ENCODE measurements around the gene DMD. TPM values are rescaled to one million over a fixed set of nuclear protein-coding genes. Genes with fewer than 3 reads are reported as not detected.

Gene DMD
- polyA plus RNA-seq, 1 donor from 2014 or later = 21.6 TPM

- Histone ChIP-seq H3K9me3 (ENCODE audit: low read length) (no peaks in the 10 kb centered on the region), H3K79me2 (replicated peaks; ENCODE audit: insufficient read depth, low read length) (no peaks in the 10 kb centered on the region), H4K20me1 (ENCODE audit: insufficient read depth) (no peaks in the 10 kb centered on the region), H3K9me2 (ENCODE audit: insufficient read depth, low read length) (no peaks in the 10 kb centered on the region), H3K27me3 (ENCODE audit: insufficient read depth, low read depth, low read length) (no peaks in the 10 kb centered on the region), H3K4me2 (ENCODE audit: low read length) (no peak overlapping the region), H2AFZ (ENCODE audit: low read depth, low read length) (no peak overlapping the region), H3K4me3 (ENCODE audit: low read length) (no peak overlapping the region), H3F3A (ENCODE audit: insufficient read depth, low read length, poor library complexity, severe bottlenecking) (no peaks in the 10 kb centered on the region), H3K36me3 (ENCODE audit: insufficient read depth, low read length) (no peaks in the 10 kb centered on the region), H3K27ac (ENCODE audit: low read length) (no peak overlapping the region), H3K9ac (ENCODE audit: low read length) (no peak overlapping the region)
- TF ChIP-seq MXI1 (conservative IDR thresholded peaks at IDR 0.05; ENCODE audit: poor library complexity, severe bottlenecking) (no peak), SMC3 (conservative IDR thresholded peaks at IDR 0.05; ENCODE audit: poor library complexity) (no peak), EZH2 (IDR thresholded peaks at IDR 0.05; ENCODE audit: borderline replicate concordance, insufficient read depth, low read length, poor library complexity, severe bottlenecking) (no peak), EP300 (conservative IDR thresholded peaks at IDR 0.05; ENCODE audit: poor library complexity, severe bottlenecking) (no peak), TAF1 (IDR thresholded peaks at IDR 0.05; ENCODE audit: low read depth) (no peak), POLR2AphosphoS5 (IDR thresholded peaks at IDR 0.05) (no peak), REST (IDR thresholded peaks at IDR 0.05; ENCODE audit: borderline replicate concordance) (no peak), RAD21 (conservative IDR thresholded peaks at IDR 0.05) (no peak)
- TF ChIP-seq, protein P1, sequence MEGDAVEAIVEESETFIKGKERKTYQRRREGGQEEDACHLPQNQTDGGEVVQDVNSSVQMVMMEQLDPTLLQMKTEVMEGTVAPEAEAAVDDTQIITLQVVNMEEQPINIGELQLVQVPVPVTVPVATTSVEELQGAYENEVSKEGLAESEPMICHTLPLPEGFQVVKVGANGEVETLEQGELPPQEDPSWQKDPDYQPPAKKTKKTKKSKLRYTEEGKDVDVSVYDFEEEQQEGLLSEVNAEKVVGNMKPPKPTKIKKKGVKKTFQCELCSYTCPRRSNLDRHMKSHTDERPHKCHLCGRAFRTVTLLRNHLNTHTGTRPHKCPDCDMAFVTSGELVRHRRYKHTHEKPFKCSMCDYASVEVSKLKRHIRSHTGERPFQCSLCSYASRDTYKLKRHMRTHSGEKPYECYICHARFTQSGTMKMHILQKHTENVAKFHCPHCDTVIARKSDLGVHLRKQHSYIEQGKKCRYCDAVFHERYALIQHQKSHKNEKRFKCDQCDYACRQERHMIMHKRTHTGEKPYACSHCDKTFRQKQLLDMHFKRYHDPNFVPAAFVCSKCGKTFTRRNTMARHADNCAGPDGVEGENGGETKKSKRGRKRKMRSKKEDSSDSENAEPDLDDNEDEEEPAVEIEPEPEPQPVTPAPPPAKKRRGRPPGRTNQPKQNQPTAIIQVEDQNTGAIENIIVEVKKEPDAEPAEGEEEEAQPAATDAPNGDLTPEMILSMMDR (IDR thresholded peaks at IDR 0.05; ENCODE audit: poor library complexity, severe bottlenecking) = no peak
These were observed 1665.6 kb downstream of the DMD start for GRCh38 chrX:31545726-31546125.

DNA sequence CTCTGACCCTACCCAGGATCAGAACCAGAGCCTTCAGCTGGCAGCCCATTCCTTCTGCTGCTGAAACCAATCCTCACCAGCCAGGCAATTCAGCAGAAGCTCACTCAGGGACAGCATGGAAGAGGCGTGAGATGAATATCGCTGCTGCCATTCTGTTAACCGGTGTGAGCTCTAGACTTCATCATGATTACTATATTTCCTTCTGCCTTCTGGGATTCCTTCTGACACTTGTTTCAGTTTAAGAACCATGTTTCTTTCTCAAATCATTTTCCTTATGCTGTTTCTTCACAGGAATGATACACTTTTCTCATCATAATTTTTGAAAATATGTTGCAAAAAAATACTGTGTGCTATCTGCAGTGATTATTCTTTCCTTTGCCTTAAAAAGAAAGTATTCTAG is 1666.2 kb downstream of the DMD start:
- H3K36me3 ChIP-seq (ENCODE audit: insufficient read depth, low read length) = no peaks in the 10 kb centered on the region
- H3K4me2 ChIP-seq (ENCODE audit: low read length) = no peak overlapping the region
- H3K27ac ChIP-seq (ENCODE audit: low read length) = no peak overlapping the region

More for the DNA sequence above, 1666.2 kb downstream of the DMD start:
- Histone ChIP-seq H3K9me2 (ENCODE audit: insufficient read depth, low read length) (no peaks in the 10 kb centered on the region), H3F3A (ENCODE audit: insufficient read depth, low read length, poor library complexity, severe bottlenecking) (no peaks in the 10 kb centered on the region), H3K4me3 (ENCODE audit: low read length) (no peak overlapping the region), H3K9ac (ENCODE audit: low read length) (no peak overlapping the region), H4K20me1 (ENCODE audit: insufficient read depth) (no peaks in the 10 kb centered on the region), H2AFZ (ENCODE audit: low read depth, low read length) (no peak overlapping the region), H3K79me2 (replicated peaks; ENCODE audit: insufficient read depth, low read length) (no peaks in the 10 kb centered on the region), H3K27me3 (ENCODE audit: insufficient read depth, low read depth, low read length) (no peaks in the 10 kb centered on the region), H3K9me3 (ENCODE audit: low read length) (no peaks in the 10 kb centered on the region)
- TF ChIP-seq POLR2AphosphoS5 (IDR thresholded peaks at IDR 0.05) (no peak), EP300 (conservative IDR thresholded peaks at IDR 0.05; ENCODE audit: poor library complexity, severe bottlenecking) (no peak), RAD21 (conservative IDR thresholded peaks at IDR 0.05) (no peak), EZH2 (IDR thresholded peaks at IDR 0.05; ENCODE audit: borderline replicate concordance, insufficient read depth, low read length, poor library complexity, severe bottlenecking) (no peak), TAF1 (IDR thresholded peaks at IDR 0.05; ENCODE audit: low read depth) (no peak), REST (IDR thresholded peaks at IDR 0.05; ENCODE audit: borderline replicate concordance) (no peak), MXI1 (conservative IDR thresholded peaks at IDR 0.05; ENCODE audit: poor library complexity, severe bottlenecking) (no peak), SMC3 (conservative IDR thresholded peaks at IDR 0.05; ENCODE audit: poor library complexity) (no peak)
- TF ChIP-seq, protein P1 (IDR thresholded peaks at IDR 0.05; ENCODE audit: poor library complexity, severe bottlenecking) = no peak
